Suppressor macrophage treated with lipopolysaccharide for 4 hours (primary cell): ENCODE data around the gene NCAM2.
A peak's percentile ranks its signal among the peaks of the same experiment; 100 is the strongest.
"Not testable (repeated sequence)": the region's sequence is repeated elsewhere in the genome, so short reads cannot be mapped to it uniquely, and the experiment has no call there.

Experiments
- DNase-seq: peaks from one replicate; pipeline ENCODE4 v3.0.0-alpha.2; 2020

The NCAM2 gene

DNA sequence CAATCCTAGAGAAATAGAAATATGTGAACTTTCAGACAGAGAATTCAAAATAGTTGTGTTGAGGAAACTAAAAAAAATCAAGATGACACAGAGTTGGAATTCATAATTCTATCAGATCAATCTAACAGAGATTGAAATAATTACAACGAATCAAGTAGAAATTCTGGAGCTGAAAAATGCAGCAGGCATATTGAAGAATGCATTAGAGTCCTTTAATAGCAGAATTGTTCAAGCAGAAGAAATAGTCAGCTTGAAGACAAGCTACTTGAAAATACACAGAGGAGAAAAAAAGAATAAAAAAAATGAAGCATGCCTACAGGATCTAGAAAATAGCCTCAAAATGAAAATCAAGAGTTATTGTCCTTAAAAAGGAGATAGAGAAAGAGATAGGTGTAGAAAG lies 347.1 kb downstream of the NCAM2 start:
- no peak for DNase-seq

- DNase-seq = no peak
These were observed 347.7 kb downstream of the NCAM2 start for GRCh38 chr21:21345872-21346271.

- no peak for DNase-seq
These were observed 368.1 kb downstream of the NCAM2 start for GRCh38 chr21:21366277-21366676.

GRCh38 chr21:21367583-21367982 lies 369.4 kb downstream of the NCAM2 start:
- DNase-seq = no peak

DNA sequence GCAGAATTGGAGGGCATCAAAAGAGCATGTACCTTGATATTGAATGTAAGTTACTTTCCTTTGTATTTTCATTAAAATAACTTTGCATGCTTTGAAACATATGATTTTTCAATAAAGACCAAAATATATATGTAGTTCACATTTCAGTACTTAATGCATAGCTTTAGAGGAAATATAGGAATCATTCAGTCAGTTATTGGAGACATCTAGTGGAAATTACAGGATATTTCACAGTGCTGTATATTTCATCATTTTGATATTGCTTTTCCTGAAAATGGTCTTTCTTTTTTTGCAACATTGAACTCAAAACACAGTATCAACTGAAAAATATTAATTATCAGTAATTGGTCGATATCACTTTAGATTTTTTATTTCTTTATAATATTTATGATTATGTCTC lies 375.8 kb downstream of the NCAM2 start:
- no peak for DNase-seq

GRCh38 chr21:21383126-21383525 lies 384.9 kb downstream of the NCAM2 start:
- DNase-seq = no peak

DNA sequence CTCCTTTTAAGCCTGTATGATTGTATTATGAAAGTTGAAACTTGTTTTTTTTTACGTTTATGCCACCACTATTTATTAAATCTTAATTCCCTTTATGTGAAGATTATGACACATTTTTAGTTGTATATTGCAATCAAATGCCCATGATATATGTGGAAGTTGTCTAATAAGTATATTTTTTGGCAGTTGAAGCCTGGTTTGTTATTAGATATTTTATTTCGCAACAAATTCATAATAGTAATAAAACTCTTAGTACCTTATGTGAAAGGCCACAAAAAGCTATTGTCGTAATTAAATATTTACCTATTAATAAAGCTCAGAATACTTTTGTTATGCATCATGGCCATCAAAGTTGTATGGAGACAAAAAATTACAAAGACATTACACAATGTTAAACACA lies 386.8 kb downstream of the NCAM2 start:
- DNase-seq = no peak

DNA sequence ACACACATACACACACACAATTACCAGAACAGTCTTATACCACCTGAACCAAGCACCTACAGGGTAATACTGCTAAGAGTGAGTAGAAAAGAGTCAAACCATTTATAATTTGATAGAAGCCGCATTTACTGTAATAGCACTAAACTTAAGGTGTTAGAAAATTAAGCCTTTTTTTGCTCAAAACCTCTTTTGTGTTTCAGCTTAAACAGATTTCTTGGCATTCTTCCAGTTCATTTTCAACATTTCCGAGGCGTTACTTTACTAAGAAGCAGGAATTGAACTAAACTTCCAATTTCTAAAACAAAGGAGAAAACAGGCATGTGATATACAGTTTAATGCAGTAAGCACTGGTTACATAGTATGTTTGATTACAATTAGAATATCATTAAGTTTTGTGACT lies 387.2 kb downstream of the NCAM2 start:
- DNase-seq = no peak

- DNase-seq = no peak
These were observed 389.7 kb downstream of the NCAM2 start for GRCh38 chr21:21387916-21388315.

DNA sequence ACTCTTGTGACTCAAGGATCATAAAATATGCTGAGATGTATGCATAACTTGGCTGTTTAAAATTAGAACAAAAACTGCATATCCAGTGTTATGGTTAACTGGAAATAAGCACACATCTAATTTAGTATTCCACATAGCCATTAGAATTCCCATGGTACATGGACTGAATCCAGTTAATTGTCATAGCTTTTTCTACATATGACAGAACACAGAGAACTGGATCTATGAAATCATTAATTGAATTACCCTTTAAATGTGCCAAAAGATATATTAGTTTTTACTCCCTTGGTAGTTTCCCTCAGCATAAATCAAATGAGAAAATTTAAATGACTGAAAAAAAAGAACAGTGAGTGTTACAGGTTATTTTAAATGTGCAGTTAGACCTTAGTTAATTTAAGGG lies 395.9 kb downstream of the NCAM2 start:
- DNase-seq = no peak

DNA sequence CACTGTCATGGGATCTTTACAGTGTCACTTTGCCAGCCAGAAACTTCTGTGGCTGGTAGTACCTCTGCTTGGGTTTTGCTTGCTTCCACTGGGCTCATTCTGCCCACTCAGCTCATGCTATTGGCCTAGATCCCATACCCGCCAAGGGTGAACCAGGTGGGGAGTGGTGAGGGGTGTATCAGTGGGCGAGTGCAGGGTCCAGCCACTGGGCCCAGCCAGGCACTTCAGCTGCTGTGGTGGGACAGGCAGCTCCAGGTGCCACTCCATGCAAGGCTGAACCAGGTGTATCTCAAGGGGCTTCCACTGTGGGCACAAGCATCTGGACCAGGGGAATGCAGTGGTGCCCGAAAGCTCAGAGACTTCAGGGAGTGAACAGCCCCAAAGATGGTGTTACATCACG lies 398.2 kb downstream of the NCAM2 start:
- no peak for DNase-seq

DNA sequence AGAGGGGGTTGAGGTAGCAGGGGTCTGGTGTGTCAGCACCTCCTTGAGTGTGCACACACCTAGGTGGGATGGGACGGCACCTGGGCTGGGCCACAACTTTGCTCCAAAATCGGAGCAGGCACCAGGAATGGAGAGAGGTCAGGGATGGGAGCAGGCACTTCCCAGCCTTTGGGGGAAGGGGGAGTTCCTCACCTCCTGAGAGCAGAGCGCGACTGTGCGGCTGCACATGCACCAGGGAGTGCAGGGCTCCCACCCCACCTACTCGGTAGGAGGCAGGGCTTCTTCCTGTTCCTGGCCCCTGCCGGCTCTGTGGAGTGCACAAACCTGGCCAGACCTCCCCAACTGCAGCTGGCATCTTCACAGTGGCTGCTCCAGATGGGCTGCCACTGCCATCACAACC lies 399.3 kb downstream of the NCAM2 start:
- DNase-seq = no peak

GRCh38 chr21:21401444-21401843 lies 403.2 kb downstream of the NCAM2 start:
- no peak for DNase-seq

- not testable (repeated sequence) for DNase-seq
These were observed 404.0 kb downstream of the NCAM2 start for GRCh38 chr21:21402187-21402586.

DNA sequence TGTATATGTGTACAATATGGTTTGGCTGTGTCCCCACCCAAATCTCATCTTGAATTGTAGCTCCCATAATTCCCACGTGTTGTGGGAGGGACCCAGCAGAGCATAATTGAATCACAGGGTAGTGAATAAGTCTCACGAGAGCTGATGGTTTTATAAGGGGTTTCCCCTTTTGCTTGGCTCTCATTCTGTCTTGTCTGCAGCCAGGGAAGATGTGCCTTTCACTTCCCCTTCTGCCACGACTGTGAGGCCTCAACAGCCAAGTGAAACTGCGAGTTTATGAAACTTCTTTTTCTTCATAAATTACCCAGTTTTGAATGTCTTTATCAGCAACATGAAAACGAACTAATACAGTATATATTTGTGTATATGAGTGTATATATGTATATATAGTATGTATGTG lies 406.1 kb downstream of the NCAM2 start:
- DNase-seq = peak; percentile 47

- no peak for DNase-seq
These were observed 408.7 kb downstream of the NCAM2 start for GRCh38 chr21:21406921-21407320.

- no peak for DNase-seq
These were observed 413.9 kb downstream of the NCAM2 start for GRCh38 chr21:21412096-21412495.

- no peak for DNase-seq
These were observed 417.5 kb downstream of the NCAM2 start for GRCh38 chr21:21415741-21416140.

GRCh38 chr21:21434944-21435343 lies 436.7 kb downstream of the NCAM2 start:
- DNase-seq = no peak

DNA sequence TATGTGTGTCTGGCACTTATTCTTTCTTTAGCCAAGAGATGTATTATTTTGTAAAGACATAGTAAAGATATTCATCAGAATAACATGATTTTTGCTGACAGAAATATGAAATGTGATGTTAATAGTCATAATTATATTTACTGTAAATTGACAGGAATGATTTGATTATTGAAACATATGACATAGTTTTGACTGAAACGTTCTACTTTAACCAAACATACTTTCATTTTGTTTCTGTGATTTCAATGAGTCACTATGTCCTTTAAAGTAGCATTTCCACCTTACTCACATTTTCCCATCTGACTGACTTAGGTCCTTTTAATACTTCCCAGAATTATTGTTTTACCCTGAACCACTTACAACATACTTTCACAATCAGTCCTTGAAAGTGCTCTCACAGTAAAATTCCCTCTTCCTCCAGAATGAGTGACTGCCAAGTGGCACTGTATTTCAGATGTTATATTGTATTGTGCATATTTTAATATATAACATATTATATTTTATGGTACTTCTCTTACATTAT lies 437.9 kb downstream of the NCAM2 start:
- DNase-seq = no peak

GRCh38 chr21:21439761-21440160 lies 441.6 kb downstream of the NCAM2 start:
- no peak for DNase-seq

DNA sequence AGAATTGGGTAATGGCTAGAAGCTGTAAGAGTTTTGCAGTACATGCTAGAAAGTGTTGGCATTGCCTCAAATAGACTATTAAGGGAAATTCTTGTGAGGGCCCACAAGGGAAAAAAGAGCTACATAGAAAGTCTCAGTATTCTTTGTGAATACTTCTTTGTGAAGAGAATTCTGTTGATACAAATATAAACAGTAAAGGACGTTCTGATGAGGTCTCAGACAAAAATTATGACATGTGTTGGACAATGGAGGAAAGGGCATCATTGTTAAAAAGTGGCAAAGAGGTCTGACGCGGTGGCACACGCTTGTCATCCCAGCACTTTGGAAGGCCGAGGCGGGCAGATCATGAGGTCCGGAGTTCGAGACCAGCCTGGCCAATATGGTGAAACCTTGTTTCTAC lies 458.9 kb downstream of the NCAM2 start:
- DNase-seq = no peak

- DNase-seq = no peak
These were observed 460.0 kb downstream of the NCAM2 start for GRCh38 chr21:21458124-21458631.

GRCh38 chr21:21460979-21461378 lies 462.8 kb downstream of the NCAM2 start:
- DNase-seq = no peak

GRCh38 chr21:21463456-21463855 lies 465.2 kb downstream of the NCAM2 start:
- DNase-seq = no peak

DNA sequence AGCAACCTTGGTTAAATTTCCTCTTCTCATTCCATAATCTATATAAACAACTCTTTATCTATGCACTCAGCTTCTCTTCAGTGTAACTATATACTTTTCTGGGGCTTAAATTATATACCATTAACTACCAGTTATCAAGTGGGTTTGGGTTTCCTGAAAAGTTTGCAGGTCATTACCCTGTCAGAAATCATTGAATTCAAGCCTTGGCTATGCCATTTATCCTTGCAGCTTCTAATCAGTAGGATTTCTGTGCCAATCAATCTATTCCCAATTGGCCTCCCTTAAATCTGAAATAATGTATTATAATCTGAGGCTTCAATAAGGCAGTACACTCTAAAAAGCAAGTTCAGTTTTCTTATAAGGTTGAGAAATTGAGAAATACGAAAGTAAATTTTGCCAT lies 466.5 kb downstream of the NCAM2 start:
- DNase-seq = no peak
